Ishikawa (cell line): ENCODE data around the gene PPM1E.

Experiments
- CEBPB ChIP-seq: IDR thresholded peaks from 2 replicates; pipeline ENCODE4 v1.6.1; 2012
- CREB1 ChIP-seq: IDR thresholded peaks from 2 replicates; pipeline ENCODE4 v1.6.1; 2012; ENCODE audit warnings: low read depth
- EGR1 ChIP-seq: IDR thresholded peaks from 2 replicates; pipeline ENCODE4 v1.6.1; 2012
- EP300 ChIP-seq: IDR thresholded peaks from 2 replicates; pipeline ENCODE4 v1.6.1; 2012; ENCODE audit warnings: borderline replicate concordance
- FOXM1 ChIP-seq: IDR thresholded peaks from 2 replicates; pipeline ENCODE4 v1.6.1; 2012; ENCODE audit warnings: low read depth, borderline replicate concordance
- RAD21 ChIP-seq: IDR thresholded peaks from 2 replicates; pipeline ENCODE4 v1.6.1; 2012; ENCODE audit warnings: low read depth
- TAF1 ChIP-seq: IDR thresholded peaks from 2 replicates; pipeline ENCODE4 v1.6.1; 2012; ENCODE audit warnings: low read depth, mild to moderate bottlenecking
- TCF12 ChIP-seq: IDR thresholded peaks from 2 replicates; pipeline ENCODE4 v1.6.1; 2012; ENCODE audit warnings: low read depth
- YY1 ChIP-seq: IDR thresholded peaks from 2 replicates; pipeline ENCODE4 v1.6.1; 2012; ENCODE audit warnings: low read depth
- ZBTB7A ChIP-seq: IDR thresholded peaks from 2 replicates; pipeline ENCODE4 v1.6.1; 2012; ENCODE audit warnings: low read depth
- TF ChIP-seq, protein P1 (sequence below): IDR thresholded peaks from 2 replicates; pipeline ENCODE4 v1.6.1; 2012
- TF ChIP-seq, protein P2 (sequence below): IDR thresholded peaks from 2 replicates; pipeline ENCODE4 v1.6.1; 2012; ENCODE audit warnings: low read depth, mild to moderate bottlenecking
- TF ChIP-seq, protein P3 (sequence below): IDR thresholded peaks from 2 replicates; pipeline ENCODE4 v1.6.1; 2012

DNA sequence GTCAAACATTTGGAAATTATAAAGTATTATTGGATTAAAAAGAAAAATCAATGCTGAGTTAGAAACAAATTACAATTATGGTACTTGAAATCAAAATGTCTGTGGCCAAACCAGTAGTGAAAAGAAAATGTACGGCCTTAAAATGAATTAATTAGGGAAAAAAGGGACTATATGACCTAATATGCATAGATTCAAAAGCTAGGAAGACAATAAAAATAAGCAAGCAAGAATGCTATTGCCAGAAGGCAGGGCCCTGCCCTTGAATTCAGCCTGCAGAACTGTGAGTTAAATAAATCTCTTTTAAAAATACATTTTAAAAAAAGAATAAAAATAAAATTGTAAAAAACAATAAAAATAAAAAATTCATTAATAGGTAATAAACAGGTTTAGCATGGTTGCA lies 262.4 kb downstream of the PPM1E start:
- TF ChIP-seq CEBPB (no peak), CREB1 (no peak), RAD21 (no peak), EP300 (no peak), EGR1 (no peak), TAF1 (no peak), YY1 (no peak), TCF12 (no peak), ZBTB7A (no peak), FOXM1 (no peak)
- TF ChIP-seq, protein P1, sequence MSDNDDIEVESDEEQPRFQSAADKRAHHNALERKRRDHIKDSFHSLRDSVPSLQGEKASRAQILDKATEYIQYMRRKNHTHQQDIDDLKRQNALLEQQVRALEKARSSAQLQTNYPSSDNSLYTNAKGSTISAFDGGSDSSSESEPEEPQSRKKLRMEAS: no peak
- TF ChIP-seq, protein P2, sequence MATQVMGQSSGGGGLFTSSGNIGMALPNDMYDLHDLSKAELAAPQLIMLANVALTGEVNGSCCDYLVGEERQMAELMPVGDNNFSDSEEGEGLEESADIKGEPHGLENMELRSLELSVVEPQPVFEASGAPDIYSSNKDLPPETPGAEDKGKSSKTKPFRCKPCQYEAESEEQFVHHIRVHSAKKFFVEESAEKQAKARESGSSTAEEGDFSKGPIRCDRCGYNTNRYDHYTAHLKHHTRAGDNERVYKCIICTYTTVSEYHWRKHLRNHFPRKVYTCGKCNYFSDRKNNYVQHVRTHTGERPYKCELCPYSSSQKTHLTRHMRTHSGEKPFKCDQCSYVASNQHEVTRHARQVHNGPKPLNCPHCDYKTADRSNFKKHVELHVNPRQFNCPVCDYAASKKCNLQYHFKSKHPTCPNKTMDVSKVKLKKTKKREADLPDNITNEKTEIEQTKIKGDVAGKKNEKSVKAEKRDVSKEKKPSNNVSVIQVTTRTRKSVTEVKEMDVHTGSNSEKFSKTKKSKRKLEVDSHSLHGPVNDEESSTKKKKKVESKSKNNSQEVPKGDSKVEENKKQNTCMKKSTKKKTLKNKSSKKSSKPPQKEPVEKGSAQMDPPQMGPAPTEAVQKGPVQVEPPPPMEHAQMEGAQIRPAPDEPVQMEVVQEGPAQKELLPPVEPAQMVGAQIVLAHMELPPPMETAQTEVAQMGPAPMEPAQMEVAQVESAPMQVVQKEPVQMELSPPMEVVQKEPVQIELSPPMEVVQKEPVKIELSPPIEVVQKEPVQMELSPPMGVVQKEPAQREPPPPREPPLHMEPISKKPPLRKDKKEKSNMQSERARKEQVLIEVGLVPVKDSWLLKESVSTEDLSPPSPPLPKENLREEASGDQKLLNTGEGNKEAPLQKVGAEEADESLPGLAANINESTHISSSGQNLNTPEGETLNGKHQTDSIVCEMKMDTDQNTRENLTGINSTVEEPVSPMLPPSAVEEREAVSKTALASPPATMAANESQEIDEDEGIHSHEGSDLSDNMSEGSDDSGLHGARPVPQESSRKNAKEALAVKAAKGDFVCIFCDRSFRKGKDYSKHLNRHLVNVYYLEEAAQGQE: no peak
- TF ChIP-seq, protein P3, sequence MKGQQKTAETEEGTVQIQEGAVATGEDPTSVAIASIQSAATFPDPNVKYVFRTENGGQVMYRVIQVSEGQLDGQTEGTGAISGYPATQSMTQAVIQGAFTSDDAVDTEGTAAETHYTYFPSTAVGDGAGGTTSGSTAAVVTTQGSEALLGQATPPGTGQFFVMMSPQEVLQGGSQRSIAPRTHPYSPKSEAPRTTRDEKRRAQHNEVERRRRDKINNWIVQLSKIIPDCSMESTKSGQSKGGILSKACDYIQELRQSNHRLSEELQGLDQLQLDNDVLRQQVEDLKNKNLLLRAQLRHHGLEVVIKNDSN: no peak
